Activated CD4-positive, alpha-beta memory T cell treated with anti-CD3 and anti-CD28 coated beads, Interleukin-2, amount 10 ng/mL, durations not matched to agents 7 days and 5 days (primary cell): ENCODE measurements around the gene FBXO4. TPM values are rescaled to one million over a fixed set of nuclear protein-coding genes. Genes with fewer than 3 reads are reported as not detected.

ENCODE experiments used
- CTCF ChIA-PET: fragments of 350-600 bp; sonication (Branson Sonifier 250); formaldehyde crosslinking; loops from one replicate; lab custom pipeline; 2021; ENCODE audit warnings: antibody characterized with exemption, inconsistent platforms; lab: Charles Lee
- POLR2A ChIA-PET: fragments of 350-600 bp; sonication (Branson Sonifier 250); formaldehyde crosslinking; loops from one replicate; lab custom pipeline; 2021; ENCODE audit warnings: antibody characterized with exemption; lab: Charles Lee
- DNase-seq: peaks from one replicate; pipeline ENCODE4 v3.0.0-alpha.2; 2020
- H3K27ac Mint-ChIP-seq: one replicate; pipeline ENCODE4 v1.8.0; 2021; ENCODE audit warnings: mild to moderate bottlenecking, mixed read lengths
- H3K27me3 Mint-ChIP-seq: one replicate; pipeline ENCODE4 v1.8.0; 2021; ENCODE audit warnings: mixed read lengths
- H3K36me3 Mint-ChIP-seq: one replicate; pipeline ENCODE4 v1.8.0; 2021; ENCODE audit warnings: low read depth, mixed read lengths
- H3K4me1 Mint-ChIP-seq: one replicate; pipeline ENCODE4 v1.8.0; 2021; ENCODE audit warnings: mixed read lengths
- H3K4me3 Mint-ChIP-seq: one replicate; pipeline ENCODE4 v1.8.0; 2021; ENCODE audit warnings: mild to moderate bottlenecking, mixed read lengths
- H3K9me3 Mint-ChIP-seq: one replicate; pipeline ENCODE4 v1.8.0; 2021; ENCODE audit warnings: mixed read lengths
- total RNA-seq, 2 experiments: library from RNA; stranded (reverse); gene quantifications; one replicate each; pipeline ENCODE4 v1.2.3, GENCODE V29; 2021

FBXO4 gene, protein sequence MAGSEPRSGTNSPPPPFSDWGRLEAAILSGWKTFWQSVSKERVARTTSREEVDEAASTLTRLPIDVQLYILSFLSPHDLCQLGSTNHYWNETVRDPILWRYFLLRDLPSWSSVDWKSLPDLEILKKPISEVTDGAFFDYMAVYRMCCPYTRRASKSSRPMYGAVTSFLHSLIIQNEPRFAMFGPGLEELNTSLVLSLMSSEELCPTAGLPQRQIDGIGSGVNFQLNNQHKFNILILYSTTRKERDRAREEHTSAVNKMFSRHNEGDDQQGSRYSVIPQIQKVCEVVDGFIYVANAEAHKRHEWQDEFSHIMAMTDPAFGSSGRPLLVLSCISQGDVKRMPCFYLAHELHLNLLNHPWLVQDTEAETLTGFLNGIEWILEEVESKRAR
- 10 to 100 TPM; 13.3 to 13.6 TPM for total RNA-seq

DNA sequence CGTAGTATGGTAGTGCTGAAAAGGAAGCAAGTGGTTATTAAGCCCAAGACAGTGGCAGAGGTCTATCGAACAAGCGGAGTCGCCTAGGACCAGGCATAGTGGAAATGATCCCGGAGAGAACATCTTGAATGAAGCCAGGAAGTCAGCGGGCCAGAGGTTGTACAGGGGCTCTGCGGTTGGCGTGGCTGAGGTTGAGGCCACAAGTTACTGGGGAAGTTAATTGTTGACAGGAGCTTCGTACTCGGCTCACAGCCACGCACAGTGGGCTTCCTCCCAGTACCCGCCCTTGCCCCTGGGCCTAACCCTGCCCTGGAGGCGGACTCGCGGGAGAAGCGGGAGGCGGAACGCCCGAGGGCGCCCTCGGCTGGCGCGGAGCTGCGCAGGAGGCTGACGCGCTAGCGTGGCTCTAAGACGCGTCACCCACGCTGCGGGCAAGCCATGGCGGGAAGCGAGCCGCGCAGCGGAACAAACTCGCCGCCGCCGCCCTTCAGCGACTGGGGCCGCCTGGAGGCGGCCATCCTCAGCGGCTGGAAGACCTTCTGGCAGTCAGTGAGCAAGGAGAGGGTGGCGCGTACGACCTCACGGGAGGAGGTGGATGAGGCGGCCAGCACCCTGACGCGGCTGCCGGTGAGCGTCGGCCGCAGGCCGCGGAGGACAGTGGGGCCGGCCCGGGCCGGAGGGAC, at the start of gene FBXO4:
TSS of gene FBXO4 (plus strand) at position 410 of the 683 bp plus-strand sequence. CDS start at position 439, 29 bp downstream.
- DNase-seq: peak; percentile 90
- Mint-ChIP-seq H3K36me3 (peaks cover 21% of the 10 kb centered on the region), H3K27me3 (no peaks in the 10 kb centered on the region), H3K4me3 (peak within 1 kb of the TSS; percentile 87), H3K4me1 (peaks cover 19% of the 10 kb centered on the region), H3K27ac (peak within 1 kb of the TSS; percentile 92), H3K9me3 (no peaks in the 10 kb centered on the region)
- ChIA-PET POLR2A (interaction anchor here (0.7 to 2.3 kb wide), 20 partner anchors 8 to 1677 kb away, joined by 3 to 61 read pairs (median 6); partner anchors contain the start of genes OXCT1, RIMOC1 and TMEM267), CTCF (interaction anchor here (1.0 to 1.7 kb wide), 6 partner anchors 20 to 66 kb away, joined by 3 to 16 read pairs (median 5); partner anchors contain the start of genes OXCT1 and RIMOC1)

DNA sequence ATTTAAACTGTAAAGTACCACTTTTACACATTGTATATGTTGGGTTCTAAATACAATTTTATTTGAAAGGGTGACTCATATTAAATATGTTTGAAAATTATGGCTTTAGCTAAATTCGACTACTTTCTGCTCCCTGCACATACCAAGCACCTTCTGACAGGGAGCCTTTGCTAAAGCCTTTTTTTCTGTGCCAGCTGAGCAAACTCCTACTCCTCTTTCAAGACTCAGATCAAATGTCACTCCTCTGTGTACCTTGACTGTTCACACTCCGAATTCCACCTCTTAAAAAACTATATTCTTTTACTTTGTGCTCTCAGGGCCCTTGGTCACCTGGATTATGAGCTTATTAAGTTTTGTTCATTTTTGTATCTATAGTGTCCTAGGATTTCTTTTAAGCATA, 48.4 kb upstream of the FBXO4 start:
- POLR2A ChIA-PET: interaction anchor here (1.1 to 3.9 kb wide), 3 partner anchors 14 to 48 kb away, joined by 3 to 22 read pairs (median 5); partner anchors contain the start of genes FBXO4 and RIMOC1
- no peak for DNase-seq
- peaks cover 19% of the 10 kb centered on the region for H3K4me1 Mint-ChIP-seq
- no peak overlapping the region for H3K4me3 Mint-ChIP-seq
- H3K27me3 Mint-ChIP-seq: no peaks in the 10 kb centered on the region
- no peaks in the 10 kb centered on the region for H3K9me3 Mint-ChIP-seq
- CTCF ChIA-PET: interaction anchor here (1.3 kb wide), 1 partner anchor 20 kb away, joined by 3 read pairs; no protein-coding TSS in a partner anchor
- H3K27ac Mint-ChIP-seq: no peak overlapping the region
- no peaks in the 10 kb centered on the region for H3K36me3 Mint-ChIP-seq

DNA sequence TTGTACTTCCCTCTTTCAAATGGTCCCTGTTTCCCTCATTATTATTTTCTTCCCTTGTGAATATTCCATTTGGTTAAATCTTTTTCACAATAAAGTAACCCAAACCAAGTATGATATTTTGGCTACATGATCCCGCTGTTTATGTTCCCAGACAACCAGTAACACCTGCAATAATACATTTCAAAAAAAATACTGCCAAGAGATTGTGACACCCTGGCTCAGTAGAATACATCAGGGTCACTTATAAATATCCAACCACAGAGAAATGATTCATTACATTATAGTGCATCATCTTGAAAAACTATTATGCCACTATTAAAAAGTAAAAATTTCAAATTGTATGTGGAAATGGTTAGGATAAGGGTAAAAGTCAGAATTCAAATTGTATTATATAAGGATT, 47.7 kb upstream of the FBXO4 start:
- POLR2A ChIA-PET: interaction anchor here (1.2 to 3.9 kb wide), 2 partner anchors 27 to 47 kb away, joined by 3 to 22 read pairs; partner anchors contain the start of genes FBXO4 and RIMOC1
- no peaks in the 10 kb centered on the region for H3K36me3 Mint-ChIP-seq
- peaks cover 19% of the 10 kb centered on the region for H3K4me1 Mint-ChIP-seq
- no peak overlapping the region for H3K27ac Mint-ChIP-seq
- H3K9me3 Mint-ChIP-seq: no peaks in the 10 kb centered on the region
- CTCF ChIA-PET: no interaction called here
- no peak for DNase-seq
- H3K4me3 Mint-ChIP-seq: no peak overlapping the region
- no peaks in the 10 kb centered on the region for H3K27me3 Mint-ChIP-seq

DNA sequence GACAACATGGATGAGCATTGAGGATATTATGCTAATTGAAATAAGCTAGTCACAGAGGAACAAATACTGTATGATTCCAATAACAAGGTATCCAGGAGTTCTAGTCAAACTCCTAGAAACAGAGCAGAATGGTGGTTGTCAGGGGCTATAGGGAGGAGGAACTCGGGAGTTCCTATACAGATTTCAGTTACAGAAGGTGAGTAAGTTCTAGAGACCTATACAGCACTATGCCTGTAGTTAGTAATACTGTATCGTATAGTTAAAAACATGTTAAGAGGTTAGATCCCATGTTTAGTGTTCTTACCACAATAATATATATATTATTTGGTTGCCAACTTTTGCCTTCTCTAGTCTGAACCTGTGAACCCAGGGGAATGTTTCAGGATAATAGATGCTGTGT, 46.9 kb upstream of the FBXO4 start:
- no peaks in the 10 kb centered on the region for H3K9me3 Mint-ChIP-seq
- DNase-seq: no peak
- ChIA-PET POLR2A (no interaction called here), CTCF (no interaction called here)
- H3K27ac Mint-ChIP-seq: no peak overlapping the region
- H3K4me3 Mint-ChIP-seq: no peak overlapping the region
- peaks cover 19% of the 10 kb centered on the region for H3K4me1 Mint-ChIP-seq
- H3K36me3 Mint-ChIP-seq: no peaks in the 10 kb centered on the region
- no peaks in the 10 kb centered on the region for H3K27me3 Mint-ChIP-seq

DNA sequence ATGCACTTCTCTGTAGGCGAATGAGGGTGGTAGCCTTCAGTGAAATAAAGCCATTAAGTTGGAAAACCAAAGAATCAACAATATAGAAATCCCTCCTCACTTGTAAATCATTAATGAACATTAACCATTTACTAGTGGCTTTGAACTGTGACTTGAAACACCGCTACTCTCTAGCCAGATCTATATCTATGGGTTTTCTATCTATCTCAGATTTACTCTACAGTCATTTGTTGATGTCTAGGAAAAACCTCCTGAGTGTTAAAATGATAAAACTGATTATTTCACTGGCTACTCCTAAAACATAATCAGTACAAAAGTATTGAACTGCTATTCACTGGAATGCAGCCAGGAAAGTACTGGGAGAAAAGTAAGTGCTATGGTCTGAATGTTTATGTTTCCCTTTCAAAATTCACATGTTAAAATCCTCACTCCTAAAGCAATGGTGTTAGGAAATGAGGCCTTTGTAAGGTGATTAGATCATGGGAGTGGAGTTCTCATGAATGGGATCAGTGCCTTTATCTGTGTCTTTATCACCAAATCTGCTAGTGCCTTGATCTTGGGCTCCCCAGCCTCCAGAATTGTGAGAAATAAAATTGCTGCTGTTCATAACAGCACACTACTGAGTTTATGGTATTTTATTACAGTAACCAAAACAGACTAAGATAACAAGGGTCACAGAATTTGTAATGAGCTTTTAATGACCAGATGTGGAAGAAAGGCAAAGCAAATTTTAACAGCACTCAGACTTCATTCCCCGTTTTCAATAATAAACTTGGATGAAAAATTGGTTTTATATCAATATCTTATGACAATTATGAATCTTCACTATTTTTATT, 46.2 kb upstream of the FBXO4 start:
- POLR2A ChIA-PET: no interaction called here
- CTCF ChIA-PET: no interaction called here
- Mint-ChIP-seq H3K27ac (no peak overlapping the region), H3K4me1 (peaks cover 19% of the 10 kb centered on the region), H3K36me3 (no peaks in the 10 kb centered on the region), H3K9me3 (no peaks in the 10 kb centered on the region), H3K4me3 (no peak overlapping the region), H3K27me3 (no peaks in the 10 kb centered on the region)
- no peak for DNase-seq

DNA sequence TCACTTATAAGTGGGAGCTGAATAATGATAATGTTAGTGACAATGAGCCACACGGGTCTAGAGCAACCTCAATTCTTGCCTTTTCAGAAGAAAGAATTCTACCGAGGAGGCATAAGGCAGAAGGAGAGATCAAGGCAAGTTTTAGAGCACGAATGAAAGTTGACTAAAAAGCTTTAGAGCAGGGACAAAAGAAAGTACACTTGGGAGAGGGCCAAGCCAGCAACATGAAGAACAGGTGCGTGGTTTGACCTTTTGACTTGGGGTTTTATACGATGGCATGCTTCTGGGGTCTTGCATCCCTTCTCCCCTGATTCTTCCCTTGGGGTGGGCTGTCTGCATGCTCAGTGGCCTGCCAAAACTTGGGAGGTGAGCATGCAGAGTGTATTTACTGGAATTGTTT, 42.3 kb upstream of the FBXO4 start:
- DNase-seq: no peak
- H3K27me3 Mint-ChIP-seq: peaks cover 3% of the 10 kb centered on the region
- H3K4me1 Mint-ChIP-seq: peaks cover 7% of the 10 kb centered on the region
- no peak overlapping the region for H3K4me3 Mint-ChIP-seq
- CTCF ChIA-PET: no interaction called here
- H3K36me3 Mint-ChIP-seq: no peaks in the 10 kb centered on the region
- H3K27ac Mint-ChIP-seq: no peak overlapping the region
- POLR2A ChIA-PET: interaction anchor here (1.1 kb wide), 1 partner anchor 14 kb away, joined by 3 read pairs; no protein-coding TSS in a partner anchor
- peaks cover 2% of the 10 kb centered on the region for H3K9me3 Mint-ChIP-seq

DNA sequence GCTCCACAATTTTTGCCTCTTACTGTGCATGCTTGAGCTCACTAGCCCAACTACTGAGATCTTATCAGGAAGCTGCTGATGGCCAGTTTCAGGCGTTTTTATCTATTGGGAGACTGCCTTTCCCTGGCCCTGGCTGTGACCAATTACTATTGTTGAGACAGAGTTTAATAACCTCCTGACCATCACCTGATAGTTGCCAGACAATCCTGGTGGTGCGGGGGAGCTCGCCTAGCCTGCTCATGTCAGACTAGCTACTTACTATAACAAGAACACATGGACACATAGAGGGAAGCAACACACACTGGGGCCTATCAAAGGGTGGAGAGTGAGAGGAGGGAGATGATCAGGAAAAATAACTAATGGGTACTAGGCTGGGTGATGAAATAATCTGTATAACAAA, 41.8 kb upstream of the FBXO4 start:
- H3K27ac Mint-ChIP-seq: no peak overlapping the region
- peaks cover 7% of the 10 kb centered on the region for H3K27me3 Mint-ChIP-seq
- DNase-seq: no peak
- H3K36me3 Mint-ChIP-seq: no peaks in the 10 kb centered on the region
- H3K4me1 Mint-ChIP-seq: peaks cover 5% of the 10 kb centered on the region
- H3K9me3 Mint-ChIP-seq: peaks cover 2% of the 10 kb centered on the region
- no peak overlapping the region for H3K4me3 Mint-ChIP-seq
- CTCF ChIA-PET: no interaction called here
- POLR2A ChIA-PET: no interaction called here

DNA sequence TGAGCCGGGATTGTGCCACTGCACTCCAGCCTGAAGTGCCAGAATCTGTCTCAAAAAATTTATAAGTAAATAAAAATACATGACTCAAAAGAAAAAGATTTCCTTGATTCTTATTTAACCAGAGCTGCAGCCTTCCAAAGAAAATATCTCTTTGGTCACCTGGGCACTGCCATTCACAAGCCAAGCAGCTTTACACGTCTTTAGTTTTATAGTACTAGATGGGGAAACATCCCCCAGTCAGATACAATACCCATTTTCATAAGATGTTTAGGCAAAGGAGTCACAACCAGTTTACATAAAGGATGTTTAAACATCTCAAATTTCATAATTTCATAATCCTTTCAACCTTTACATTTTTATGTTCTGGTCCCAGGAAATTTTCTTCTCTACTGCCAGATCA, 41.1 kb upstream of the FBXO4 start:
- Mint-ChIP-seq H3K9me3 (peaks cover 2% of the 10 kb centered on the region), H3K4me3 (no peak overlapping the region), H3K27me3 (peaks cover 7% of the 10 kb centered on the region), H3K4me1 (peaks cover 4% of the 10 kb centered on the region), H3K27ac (no peak overlapping the region), H3K36me3 (no peaks in the 10 kb centered on the region)
- CTCF ChIA-PET: no interaction called here
- DNase-seq: no peak
- POLR2A ChIA-PET: no interaction called here

DNA sequence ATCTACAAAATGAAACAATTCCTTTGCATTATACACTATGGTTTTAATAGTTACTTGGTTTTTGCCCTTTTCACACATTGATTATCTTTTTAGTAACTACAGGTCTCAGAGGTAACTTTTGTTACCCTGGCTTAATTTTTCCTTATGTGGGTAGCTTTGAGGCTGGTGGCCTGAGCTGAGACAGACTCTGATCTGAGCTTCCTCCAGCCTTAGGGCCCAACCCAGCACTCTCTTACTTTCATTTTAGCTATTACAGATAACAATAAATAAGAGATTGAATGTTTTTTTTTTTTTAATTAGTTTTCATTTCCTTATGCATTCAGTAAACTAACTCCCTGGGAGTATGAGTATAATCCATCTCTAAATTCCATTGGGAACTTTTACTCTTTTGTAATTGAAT, 39.8 kb upstream of the FBXO4 start:
- H3K4me3 Mint-ChIP-seq: no peak overlapping the region
- no peak for DNase-seq
- peaks cover 7% of the 10 kb centered on the region for H3K27me3 Mint-ChIP-seq
- H3K36me3 Mint-ChIP-seq: no peaks in the 10 kb centered on the region
- peaks cover 2% of the 10 kb centered on the region for H3K4me1 Mint-ChIP-seq
- peaks cover 2% of the 10 kb centered on the region for H3K9me3 Mint-ChIP-seq
- POLR2A ChIA-PET: interaction anchor here (0.6 to 0.8 kb wide), 2 partner anchors 10 to 17 kb away, joined by 3 to 6 read pairs; no protein-coding TSS in a partner anchor
- CTCF ChIA-PET: interaction anchor here (1.0 kb wide), 1 partner anchor 172 kb away, joined by 5 read pairs; no protein-coding TSS in a partner anchor
- no peak overlapping the region for H3K27ac Mint-ChIP-seq

DNA sequence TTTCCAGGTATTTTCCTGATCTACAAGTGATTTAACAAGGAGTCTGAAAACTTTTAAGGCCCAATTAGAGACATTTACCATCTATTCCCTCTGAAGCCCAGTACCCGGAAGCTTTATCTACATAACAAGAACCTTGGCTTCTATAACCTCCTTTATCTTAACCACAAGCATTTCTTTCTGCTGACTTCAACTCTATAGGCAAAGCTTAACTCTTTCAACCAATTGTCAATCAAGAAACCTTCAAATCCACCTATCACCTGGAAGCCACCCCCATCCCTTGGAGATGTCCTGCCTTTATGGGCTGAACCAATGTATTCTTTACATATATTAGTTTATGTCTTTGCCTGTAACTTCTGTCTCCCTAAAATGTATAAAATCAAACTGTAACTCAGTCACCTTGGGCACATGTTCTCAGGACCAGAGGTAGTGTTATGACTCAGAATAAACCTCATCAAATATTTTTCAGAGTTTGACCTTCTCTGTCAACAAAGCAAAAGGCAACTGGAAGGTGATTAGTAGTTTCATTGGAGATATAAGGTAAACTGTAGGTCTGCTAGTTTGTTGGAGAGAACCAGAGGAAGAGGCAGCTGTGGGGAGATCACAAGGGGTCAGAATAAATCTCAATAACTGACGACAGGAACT, 33.9 kb upstream of the FBXO4 start:
- Mint-ChIP-seq H3K27ac (no peak overlapping the region), H3K36me3 (no peaks in the 10 kb centered on the region), H3K4me1 (peaks cover 26% of the 10 kb centered on the region), H3K9me3 (peaks cover 4% of the 10 kb centered on the region), H3K27me3 (peaks cover 17% of the 10 kb centered on the region), H3K4me3 (no peak overlapping the region)
- CTCF ChIA-PET: no interaction called here
- POLR2A ChIA-PET: interaction anchor here (1.4 to 2.1 kb wide), 3 partner anchors 13 to 21 kb away, joined by 5 to 11 read pairs (median 10); partner anchors contain the start of genes OXCT1 and RIMOC1
- no peak for DNase-seq

DNA sequence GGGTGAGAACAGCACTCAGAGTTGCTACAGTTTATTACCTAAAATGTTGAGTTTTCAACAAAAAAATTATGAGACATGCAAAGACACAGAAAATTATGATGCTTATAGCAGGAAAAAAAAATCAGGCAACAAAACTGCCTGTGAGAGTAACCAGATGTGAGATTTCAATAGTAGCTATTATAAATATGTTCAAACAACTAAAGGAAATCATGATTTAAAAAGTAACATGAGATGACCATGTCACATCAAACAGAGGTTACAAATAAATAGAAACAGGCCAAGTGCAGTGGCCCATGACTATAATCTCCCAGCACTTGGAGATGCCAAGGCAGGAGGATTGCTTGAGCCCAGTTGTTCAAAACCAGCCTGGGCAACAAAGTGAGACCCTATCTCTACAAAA, 33.0 kb upstream of the FBXO4 start:
- POLR2A ChIA-PET: interaction anchor here (1.4 to 1.6 kb wide), 3 partner anchors 12 to 23 kb away, joined by 3 to 11 read pairs (median 5); partner anchors contain the start of genes OXCT1 and RIMOC1
- H3K27ac Mint-ChIP-seq: no peak overlapping the region
- peaks cover 26% of the 10 kb centered on the region for H3K4me1 Mint-ChIP-seq
- H3K9me3 Mint-ChIP-seq: peaks cover 4% of the 10 kb centered on the region
- DNase-seq: no peak
- peaks cover 25% of the 10 kb centered on the region for H3K27me3 Mint-ChIP-seq
- no peak overlapping the region for H3K4me3 Mint-ChIP-seq
- CTCF ChIA-PET: no interaction called here
- H3K36me3 Mint-ChIP-seq: peaks cover 5% of the 10 kb centered on the region
